WTC11 (cell line): ENCODE results near the gene RAP1GAP. TPM values are rescaled to one million over a fixed set of nuclear protein-coding genes. Genes with fewer than 3 reads are reported as not detected.

Source experiments
- ATAC-seq: fragments of 200-7000 bp; cut with Tn5 transposase; 2 replicates; pipeline ENCODE4 v1.10.0; 2021; ENCODE audit warnings: mild to moderate bottlenecking, moderate library complexity
- CTCF ChIA-PET: fragments of 300-600 bp; sonication (Branson Sonifier 250); formaldehyde crosslinking; loops from one replicate; lab custom pipeline; 2021; ENCODE audit warnings: antibody characterized with exemption; lab: Charles Lee
- POLR2A ChIA-PET: fragments of 350-600 bp; sonication (Branson Sonifier 250); formaldehyde crosslinking; loops from one replicate; lab custom pipeline; 2021; ENCODE audit warnings: antibody characterized with exemption; lab: Charles Lee
- DNase-seq: peaks from one replicate; pipeline ENCODE4 v3.0.0; 2021; ENCODE audit warnings: low spot score
- H3K27ac Mint-ChIP-seq: 2 replicates; pipeline ENCODE4 v1.8.0; 2021; ENCODE audit warnings: mixed read lengths
- H3K27me3 Mint-ChIP-seq: 2 replicates; pipeline ENCODE4 v1.8.0; 2021; ENCODE audit warnings: low read depth, mild to moderate bottlenecking, moderate library complexity, mixed read lengths
- H3K36me3 Mint-ChIP-seq: 2 replicates; pipeline ENCODE4 v1.8.0; 2021; ENCODE audit warnings: mixed read lengths
- H3K4me1 Mint-ChIP-seq: 2 replicates; pipeline ENCODE4 v1.8.0; 2022; ENCODE audit warnings: mixed read lengths
- H3K4me3 Mint-ChIP-seq: 2 replicates; pipeline ENCODE4 v1.8.0; 2021; ENCODE audit warnings: mild to moderate bottlenecking, moderate library complexity, mixed read lengths
- H3K9me3 Mint-ChIP-seq: 2 replicates; pipeline ENCODE4 v1.8.0; 2021; ENCODE audit warnings: mixed read lengths
- ARID4B ChIP-seq: sonication (generic); formaldehyde crosslinking; IDR thresholded peaks from 2 replicates; pipeline ENCODE4 v1.8.0; 2023; ENCODE audit warnings: missing genetic modification reagents, mild to moderate bottlenecking, borderline replicate concordance
- CBFB ChIP-seq: sonication (generic); formaldehyde crosslinking; IDR thresholded peaks from 2 replicates; pipeline ENCODE4 v1.8.1; 2022; ENCODE audit warnings: mild to moderate bottlenecking, low read depth, missing genetic modification reagents
- CREM ChIP-seq: sonication (generic); formaldehyde crosslinking; IDR thresholded peaks from 2 replicates; pipeline ENCODE4 v1.8.1; 2022; ENCODE audit warnings: mild to moderate bottlenecking, missing genetic modification reagents, moderate library complexity
- E2F4 ChIP-seq: sonication (generic); formaldehyde crosslinking; IDR thresholded peaks from 2 replicates; pipeline ENCODE4 v1.8.1; 2022; ENCODE audit warnings: low read depth, mild to moderate bottlenecking, moderate library complexity, missing genetic modification reagents, borderline replicate concordance
- FOXK1 ChIP-seq: sonication (generic); formaldehyde crosslinking; IDR thresholded peaks from 2 replicates; pipeline ENCODE4 v1.8.0; 2022; ENCODE audit warnings: mild to moderate bottlenecking, moderate library complexity, missing genetic modification reagents
- GABPB1 ChIP-seq: sonication (generic); formaldehyde crosslinking; IDR thresholded peaks from 2 replicates; pipeline ENCODE4 v1.8.1; 2023; ENCODE audit warnings: mild to moderate bottlenecking, missing genetic modification reagents
- GRHL2 ChIP-seq: fragments of 250-450 bp; sonication (Bioruptor Pico); IDR thresholded peaks from 2 replicates; pipeline ENCODE4 v1.8.0; 2022; ENCODE audit warnings: mild to moderate bottlenecking, moderate library complexity; ENCODE audit not compliant: insufficient replicate concordance, severe bottlenecking
- MAX ChIP-seq: sonication (generic); formaldehyde crosslinking; IDR thresholded peaks from 2 replicates; pipeline ENCODE4 v1.8.0; 2022; ENCODE audit warnings: mild to moderate bottlenecking, missing genetic modification reagents
- MYBL2 ChIP-seq: sonication (generic); formaldehyde crosslinking; IDR thresholded peaks from 2 replicates; pipeline ENCODE4 v1.8.1; 2023; ENCODE audit warnings: mild to moderate bottlenecking, moderate library complexity, missing genetic modification reagents
- ZBTB21 ChIP-seq: sonication (generic); formaldehyde crosslinking; IDR thresholded peaks from 2 replicates; pipeline ENCODE4 v1.8.1; 2023; ENCODE audit warnings: mild to moderate bottlenecking, missing genetic modification reagents, borderline replicate concordance
- ZNF423 ChIP-seq: fragments of 250-450 bp; sonication (Bioruptor Pico); IDR thresholded peaks from 2 replicates; pipeline ENCODE4 v2.1.2; 2022; ENCODE audit warnings: mild to moderate bottlenecking, moderate library complexity
- ZNF532 ChIP-seq: fragments of 250-450 bp; sonication (Bioruptor Pico); IDR thresholded peaks from 2 replicates; pipeline ENCODE4 v1.9.0; 2021; ENCODE audit warnings: mild to moderate bottlenecking, borderline replicate concordance
- total RNA-seq: library from RNA; stranded (reverse); gene quantifications from 3 replicates; pipeline ENCODE4 v1.2.3, GENCODE V29; 2021

Gene RAP1GAP
- total RNA-seq, 1 experiment from 2014 or later: 7.6 TPM

GRCh38 chr1:21575351-21575942, 93.7 kb downstream of the RAP1GAP start:
- peaks cover 7% of the 10 kb centered on the region; the same call in 1 of the 2 replicates for H3K36me3 Mint-ChIP-seq
- ChIA-PET POLR2A (no interaction called here), CTCF (interaction anchor here (0.6 to 3.3 kb wide), 12 partner anchors 31 to 365 kb away, joined by 3 to 25 read pairs (median 4); partner anchors contain the start of gene ALPL)
- H3K4me1 Mint-ChIP-seq: peaks cover 12% of the 10 kb centered on the region
- no peak overlapping the region for H3K4me3 Mint-ChIP-seq
- TF ChIP-seq ZBTB21 (CRISPR knock-in tag) (no peak), CBFB (no peak), FOXK1 (CRISPR knock-in tag) (no peak), CREM (CRISPR knock-in tag) (no peak), GABPB1 (CRISPR knock-in tag) (no peak)
- H3K27ac Mint-ChIP-seq: no peak overlapping the region
- H3K9me3 Mint-ChIP-seq: peaks cover 3% of the 10 kb centered on the region; the same call in 1 of the 2 replicates
- no peak for DNase-seq
- H3K27me3 Mint-ChIP-seq: peaks cover 5% of the 10 kb centered on the region; the same call in 1 of the 2 replicates
- ATAC-seq: no peak

- POLR2A ChIA-PET: no interaction called here
- Mint-ChIP-seq H3K4me3 (peak overlapping the region; percentile 10; the same call in 1 of the 2 replicates), H3K9me3 (peaks cover 3% of the 10 kb centered on the region; the same call in 1 of the 2 replicates), H3K27me3 (no peaks in the 10 kb centered on the region), H3K27ac (peak overlapping the region; percentile 66; the same call in 1 of the 2 replicates), H3K4me1 (peaks cover 12% of the 10 kb centered on the region), H3K36me3 (peaks cover 7% of the 10 kb centered on the region; the same call in 1 of the 2 replicates)
- DNase-seq: peak; percentile 57
- peak; percentile 76 for ATAC-seq
- TF ChIP-seq MAX (0 out of 2 replicates have a peak, but pooled peaks have one; percentile 33), ARID4B (CRISPR knock-in tag) (no peak), MYBL2 (no peak), ZNF423 (CRISPR knock-in tag) (no peak)
- CTCF ChIA-PET: interaction anchor here (0.6 to 3.3 kb wide), 17 partner anchors 19 to 364 kb away, joined by 3 to 25 read pairs (median 4); partner anchors contain the start of gene ALPL
Observed at GRCh38 chr1:21574466-21575151, 94.5 kb downstream of the RAP1GAP start.

GRCh38 chr1:21573971-21574465, 95.1 kb downstream of the RAP1GAP start:
- peaks cover 3% of the 10 kb centered on the region; the same call in 1 of the 2 replicates for H3K9me3 Mint-ChIP-seq
- TF ChIP-seq E2F4 (CRISPR knock-in tag) (no peak), ZNF532 (no peak), GRHL2 (no peak), ZNF423 (CRISPR knock-in tag) (no peak)
- TF ChIP-seq, all 79 proteins: peak for 0
- ChIA-PET POLR2A (no interaction called here), CTCF (interaction anchor here (0.8 to 3.3 kb wide), 16 partner anchors 20 to 356 kb away, joined by 3 to 25 read pairs (median 4); partner anchors contain the start of gene ALPL)
- Mint-ChIP-seq H3K27me3 (no peaks in the 10 kb centered on the region), H3K36me3 (peaks cover 7% of the 10 kb centered on the region; the same call in 1 of the 2 replicates), H3K27ac (no peak overlapping the region; the same call in 1 of the 2 replicates), H3K4me1 (peaks cover 12% of the 10 kb centered on the region), H3K4me3 (no peak overlapping the region)
- DNase-seq (peak; percentile 83), ATAC-seq (peak; percentile 73)
